ENCODE measurements around the gene SLC30A5. TPM values are rescaled to one million over a fixed set of nuclear protein-coding genes. Genes with fewer than 3 reads are reported as not detected.

SLC30A5 gene
- polyA plus RNA-seq, 1 donor (not counting 4 experiments of a cell fraction or from before 2014, with no cell fraction given), result 43.4 TPM

GRCh38 chr5:69152731-69153130 lies 58.9 kb downstream of the SLC30A5 start:
- no peaks in the 10 kb centered on the region for H3K36me3 ChIP-seq (ENCODE audit: control insufficient read depth in 2 of 2, extremely low read depth in 1 of 2, insufficient read depth in 2 of 2, low read length in 2 of 2)
- H3K9me3 ChIP-seq (ENCODE audit: control insufficient read depth, low read depth, low read length), result no peaks in the 10 kb centered on the region
- no peaks in the 10 kb centered on the region for H4K20me1 ChIP-seq (ENCODE audit: control insufficient read depth, extremely low read depth, insufficient read depth, low read length)
- H3K27me3 ChIP-seq (ENCODE audit: control insufficient read depth, extremely low read depth, insufficient read depth, low read length), result no peaks in the 10 kb centered on the region
- no peak overlapping the region for H3K4me2 ChIP-seq (ENCODE audit: control insufficient read depth, extremely low read depth, insufficient read depth, low read depth, low read length)
- H3K4me1 ChIP-seq (ENCODE audit: control insufficient read depth, extremely low read depth, insufficient read depth, low read length), result peaks cover 6% of the 10 kb centered on the region
- H3K4me3 ChIP-seq (ENCODE audit: control insufficient read depth in 2 of 3, extremely low read depth in 1 of 3, insufficient read depth in 2 of 3, low read depth in 1 of 3, low read length in 3 of 3), result no peak overlapping the region
- H3K9me1 ChIP-seq (ENCODE audit: control insufficient read depth, extremely low read depth, insufficient read depth, low read length), result no peaks in the 10 kb centered on the region
- TF ChIP-seq, protein P1, sequence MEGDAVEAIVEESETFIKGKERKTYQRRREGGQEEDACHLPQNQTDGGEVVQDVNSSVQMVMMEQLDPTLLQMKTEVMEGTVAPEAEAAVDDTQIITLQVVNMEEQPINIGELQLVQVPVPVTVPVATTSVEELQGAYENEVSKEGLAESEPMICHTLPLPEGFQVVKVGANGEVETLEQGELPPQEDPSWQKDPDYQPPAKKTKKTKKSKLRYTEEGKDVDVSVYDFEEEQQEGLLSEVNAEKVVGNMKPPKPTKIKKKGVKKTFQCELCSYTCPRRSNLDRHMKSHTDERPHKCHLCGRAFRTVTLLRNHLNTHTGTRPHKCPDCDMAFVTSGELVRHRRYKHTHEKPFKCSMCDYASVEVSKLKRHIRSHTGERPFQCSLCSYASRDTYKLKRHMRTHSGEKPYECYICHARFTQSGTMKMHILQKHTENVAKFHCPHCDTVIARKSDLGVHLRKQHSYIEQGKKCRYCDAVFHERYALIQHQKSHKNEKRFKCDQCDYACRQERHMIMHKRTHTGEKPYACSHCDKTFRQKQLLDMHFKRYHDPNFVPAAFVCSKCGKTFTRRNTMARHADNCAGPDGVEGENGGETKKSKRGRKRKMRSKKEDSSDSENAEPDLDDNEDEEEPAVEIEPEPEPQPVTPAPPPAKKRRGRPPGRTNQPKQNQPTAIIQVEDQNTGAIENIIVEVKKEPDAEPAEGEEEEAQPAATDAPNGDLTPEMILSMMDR (optimal IDR thresholded peaks at IDR 0.05 in 1 of 3, IDR thresholded peaks at IDR 0.05 in 1 of 3, conservative IDR thresholded peaks at IDR 0.05 in 1 of 3; ENCODE audit: extremely low read depth in 1 of 3, insufficient read depth in 2 of 3, low read length in 3 of 3), result no peak
- no peak for TF ChIP-seq EZH2 (IDR thresholded peaks at IDR 0.05; ENCODE audit: low read length)
- no peaks in the 10 kb centered on the region for H3K79me2 ChIP-seq (ENCODE audit: control insufficient read depth, insufficient read depth, low read length)
- DNase-seq (ENCODE audit: low read depth, low spot score) (no peak), FAIRE-seq (no peak)
- no peak overlapping the region for H2AFZ ChIP-seq (ENCODE audit: control insufficient read depth, low read length)
- no peak overlapping the region for H3K9ac ChIP-seq (ENCODE audit: control insufficient read depth, extremely low read depth, insufficient read depth, low read length)
- H3K27ac ChIP-seq (ENCODE audit: control insufficient read depth, insufficient read depth, low read length), result no peak overlapping the region
- dilution Hi-C loops (cut with MboI; ENCODE audit: extremely low pct_ligation_motif_present, low sequenced_read_pairs), result no loop called here

DNA sequence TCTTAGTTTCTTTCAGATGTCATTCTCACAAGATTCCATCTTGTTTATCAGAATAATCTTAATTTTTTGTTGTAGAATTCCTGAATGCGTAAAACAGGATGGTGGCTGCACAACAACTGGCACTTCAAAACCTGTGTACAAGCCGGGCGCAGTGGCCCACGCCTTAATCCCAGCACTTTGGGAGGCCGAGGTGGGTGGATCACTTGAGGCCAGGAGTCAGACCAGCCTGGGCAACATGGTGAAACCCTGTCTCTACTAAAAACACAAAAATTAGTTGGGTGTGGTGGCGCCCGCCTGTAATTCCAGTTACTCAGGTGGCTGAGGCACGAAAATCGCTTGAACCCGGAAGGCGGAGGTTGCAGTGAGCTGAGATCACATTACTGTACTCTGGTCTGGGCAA lies 62.6 kb downstream of the SLC30A5 start:
- Histone ChIP-seq H3K27me3 (ENCODE audit: control insufficient read depth, extremely low read depth, insufficient read depth, low read length) (no peaks in the 10 kb centered on the region), H4K20me1 (ENCODE audit: control insufficient read depth, extremely low read depth, insufficient read depth, low read length) (no peaks in the 10 kb centered on the region), H3K27ac (ENCODE audit: control insufficient read depth, insufficient read depth, low read length) (no peak overlapping the region), H3K79me2 (ENCODE audit: control insufficient read depth, insufficient read depth, low read length) (no peaks in the 10 kb centered on the region), H3K4me3 (ENCODE audit: control insufficient read depth in 2 of 3, extremely low read depth in 1 of 3, insufficient read depth in 2 of 3, low read depth in 1 of 3, low read length in 3 of 3) (no peak overlapping the region), H3K36me3 (ENCODE audit: control insufficient read depth in 2 of 2, extremely low read depth in 1 of 2, insufficient read depth in 2 of 2, low read length in 2 of 2) (no peaks in the 10 kb centered on the region), H2AFZ (ENCODE audit: control insufficient read depth, low read length) (no peak overlapping the region), H3K4me1 (ENCODE audit: control insufficient read depth, extremely low read depth, insufficient read depth, low read length) (no peaks in the 10 kb centered on the region), H3K4me2 (ENCODE audit: control insufficient read depth, extremely low read depth, insufficient read depth, low read depth, low read length) (no peak overlapping the region), H3K9me1 (ENCODE audit: control insufficient read depth, extremely low read depth, insufficient read depth, low read length) (no peaks in the 10 kb centered on the region), H3K9ac (ENCODE audit: control insufficient read depth, extremely low read depth, insufficient read depth, low read length) (no peak overlapping the region), H3K9me3 (ENCODE audit: control insufficient read depth, low read depth, low read length) (no peaks in the 10 kb centered on the region)
- dilution Hi-C loops (cut with MboI; ENCODE audit: extremely low pct_ligation_motif_present, low sequenced_read_pairs), result no loop called here
- no peak for FAIRE-seq
- no peak for DNase-seq (ENCODE audit: low read depth, low spot score)
- TF ChIP-seq, protein P1 (optimal IDR thresholded peaks at IDR 0.05 in 1 of 3, IDR thresholded peaks at IDR 0.05 in 1 of 3, conservative IDR thresholded peaks at IDR 0.05 in 1 of 3; ENCODE audit: extremely low read depth in 1 of 3, insufficient read depth in 2 of 3, low read length in 3 of 3), result no peak
- no peak for TF ChIP-seq EZH2 (IDR thresholded peaks at IDR 0.05; ENCODE audit: low read length)

Measured in keratinocyte (primary cell).